Stomach smooth muscle (tissue), 2 donors: Measurements from ENCODE around the gene GCSAM.

ENCODE experiments used
- H3K27ac ChIP-seq: one replicate; pipeline ENCODE4 v1.7.0; 2013; ENCODE audit warnings: mild to moderate bottlenecking, low read length, inconsistent platforms
- H3K27me3 ChIP-seq, 2 donors: one replicate each; pipeline ENCODE4 v1.7.0; 2013; ENCODE audit warnings: low read length in 2 of 2; ENCODE audit not compliant: insufficient read depth in 2 of 2, control insufficient read depth in 1 of 2
- H3K36me3 ChIP-seq, 2 donors: one replicate each; pipeline ENCODE4 v1.7.0; 2013; ENCODE audit warnings: low read length in 2 of 2; ENCODE audit not compliant: control insufficient read depth in 2 of 2, insufficient read depth in 2 of 2
- H3K4me1 ChIP-seq: one replicate; pipeline ENCODE4 v1.7.0; 2013; ENCODE audit warnings: low read length; ENCODE audit not compliant: control insufficient read depth, insufficient read depth
- H3K4me3 ChIP-seq, 2 donors: one replicate each; pipeline ENCODE4 v1.7.0; 2013; ENCODE audit warnings: low read length in 2 of 2
- H3K9ac ChIP-seq, 2 donors: one replicate each; pipeline ENCODE4 v1.7.0; 2013; ENCODE audit warnings: low read length in 2 of 2, mild to moderate bottlenecking in 1 of 2
- H3K9me3 ChIP-seq, 2 donors: one replicate each; pipeline ENCODE4 v1.7.0; 2013; ENCODE audit warnings: low read length in 2 of 2; ENCODE audit not compliant: control insufficient read depth in 2 of 2
- donor health status: healthy.
- donor health status: Pancreatic carcinoma.

GCSAM gene

GRCh38 chr3:112117841-112118571 lies 15.0 kb downstream of the GCSAM start:
- no peak overlapping the region for H3K9ac ChIP-seq
- no peak overlapping the region for H3K27ac ChIP-seq
- H3K4me1 ChIP-seq, result no peaks in the 10 kb centered on the region
- no peaks in the 10 kb centered on the region for H3K36me3 ChIP-seq
- H3K9me3 ChIP-seq, result no peaks in the 10 kb centered on the region
- H3K27me3 ChIP-seq, result no peaks in the 10 kb centered on the region
- no peak overlapping the region for H3K4me3 ChIP-seq

DNA sequence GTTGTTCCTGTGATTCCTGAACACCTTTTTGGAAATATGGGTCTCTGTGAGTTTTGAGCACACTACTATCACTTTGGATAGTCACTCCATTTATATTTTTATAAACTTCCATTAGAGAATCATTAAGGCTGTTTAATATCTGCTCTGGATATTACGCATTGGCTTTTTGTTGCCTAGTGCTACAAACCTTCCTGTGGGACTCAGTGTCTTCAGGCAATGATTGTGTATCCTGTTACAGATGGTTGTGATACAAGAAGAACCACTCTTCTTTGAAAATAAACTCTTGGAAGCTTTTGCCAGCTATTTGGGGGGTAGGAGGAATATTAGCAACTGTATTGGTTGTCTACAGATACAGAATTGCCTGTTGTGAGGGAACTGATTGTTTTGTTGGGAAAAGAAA lies 15.6 kb downstream of the GCSAM start:
- Histone ChIP-seq H3K27ac (no peak overlapping the region), H3K27me3 (no peaks in the 10 kb centered on the region), H3K4me1 (no peaks in the 10 kb centered on the region), H3K9me3 (no peaks in the 10 kb centered on the region), H3K36me3 (no peaks in the 10 kb centered on the region), H3K4me3 (no peak overlapping the region), H3K9ac (no peak overlapping the region)

- Histone ChIP-seq H3K27me3 (no peaks in the 10 kb centered on the region), H3K36me3 (no peaks in the 10 kb centered on the region), H3K27ac (no peak overlapping the region), H3K4me3 (no peak overlapping the region), H3K9me3 (no peaks in the 10 kb centered on the region), H3K4me1 (no peaks in the 10 kb centered on the region), H3K9ac (no peak overlapping the region)
These were observed 16.3 kb downstream of the GCSAM start for GRCh38 chr3:112116748-112117186.

GRCh38 chr3:112115806-112116383 lies 17.2 kb downstream of the GCSAM start:
- H3K36me3 ChIP-seq, result no peaks in the 10 kb centered on the region
- no peaks in the 10 kb centered on the region for H3K4me1 ChIP-seq
- no peak overlapping the region for H3K4me3 ChIP-seq
- H3K9ac ChIP-seq, result no peak overlapping the region
- H3K27ac ChIP-seq, result no peak overlapping the region
- no peaks in the 10 kb centered on the region for H3K27me3 ChIP-seq
- H3K9me3 ChIP-seq, result no peaks in the 10 kb centered on the region

DNA sequence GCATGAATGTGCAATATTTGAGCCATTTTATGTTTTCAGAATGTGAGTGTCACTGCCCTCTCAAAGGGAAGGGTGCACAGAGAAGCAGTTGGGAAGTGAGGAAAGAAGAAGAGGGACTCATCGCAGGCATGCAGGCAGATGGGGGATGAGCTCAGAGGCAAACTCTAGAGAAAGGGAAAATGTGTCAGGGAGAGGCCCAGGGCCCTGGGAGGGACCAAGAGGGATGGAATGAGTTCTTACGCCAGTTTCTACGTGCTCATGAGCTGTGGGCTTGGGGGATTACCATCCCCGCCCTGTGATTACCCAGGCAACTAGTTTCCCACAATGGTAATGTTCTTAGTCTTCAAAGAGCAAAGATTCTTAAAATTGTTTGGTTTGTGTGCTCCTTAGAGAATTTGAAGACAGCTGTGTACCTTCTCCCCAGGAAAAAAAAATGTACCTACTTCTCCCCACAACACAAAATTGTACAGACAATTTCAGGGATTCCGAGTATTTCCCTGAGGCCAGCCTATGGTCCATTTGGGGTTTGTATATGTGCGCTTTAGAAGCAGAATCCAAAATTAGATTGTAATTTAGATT lies 17.8 kb downstream of the GCSAM start:
- no peaks in the 10 kb centered on the region for H3K4me1 ChIP-seq
- no peak overlapping the region for H3K27ac ChIP-seq
- no peaks in the 10 kb centered on the region for H3K36me3 ChIP-seq
- H3K9me3 ChIP-seq, result no peaks in the 10 kb centered on the region
- H3K9ac ChIP-seq, result no peak overlapping the region
- no peak overlapping the region for H3K4me3 ChIP-seq
- no peaks in the 10 kb centered on the region for H3K27me3 ChIP-seq

DNA sequence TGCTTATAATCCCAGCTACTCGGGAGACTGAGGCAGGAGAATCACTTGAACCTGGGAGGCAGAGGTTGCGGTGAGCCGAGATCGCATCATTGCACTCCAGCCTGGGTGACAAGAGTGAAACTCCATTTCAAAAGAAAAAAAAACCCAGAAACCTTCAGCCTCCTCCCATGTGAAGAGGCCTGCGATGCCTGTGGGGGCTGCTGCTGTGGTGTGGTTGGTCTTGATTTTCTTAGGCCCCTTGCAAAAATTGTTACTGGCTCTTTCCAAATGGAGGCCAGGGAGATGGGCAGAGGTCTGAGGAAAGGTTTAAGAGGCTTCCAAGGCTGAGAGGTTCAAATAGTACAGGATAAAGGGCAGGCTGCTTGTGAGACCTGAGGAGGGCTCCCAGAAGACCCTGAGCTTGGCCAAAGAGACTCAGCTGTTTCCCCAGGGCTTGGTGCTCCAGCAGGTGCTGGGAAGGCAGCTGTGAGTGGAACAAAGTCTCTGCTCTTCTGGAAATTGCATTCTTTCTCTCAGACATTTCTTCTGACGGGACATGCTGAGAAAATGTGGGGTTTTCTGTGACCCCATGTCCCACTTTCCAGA lies 18.4 kb downstream of the GCSAM start:
- H3K4me3 ChIP-seq, result no peak overlapping the region
- no peaks in the 10 kb centered on the region for H3K27me3 ChIP-seq
- H3K9me3 ChIP-seq, result no peaks in the 10 kb centered on the region
- no peak overlapping the region for H3K27ac ChIP-seq
- no peaks in the 10 kb centered on the region for H3K4me1 ChIP-seq
- H3K9ac ChIP-seq, result no peak overlapping the region
- H3K36me3 ChIP-seq, result no peaks in the 10 kb centered on the region

DNA sequence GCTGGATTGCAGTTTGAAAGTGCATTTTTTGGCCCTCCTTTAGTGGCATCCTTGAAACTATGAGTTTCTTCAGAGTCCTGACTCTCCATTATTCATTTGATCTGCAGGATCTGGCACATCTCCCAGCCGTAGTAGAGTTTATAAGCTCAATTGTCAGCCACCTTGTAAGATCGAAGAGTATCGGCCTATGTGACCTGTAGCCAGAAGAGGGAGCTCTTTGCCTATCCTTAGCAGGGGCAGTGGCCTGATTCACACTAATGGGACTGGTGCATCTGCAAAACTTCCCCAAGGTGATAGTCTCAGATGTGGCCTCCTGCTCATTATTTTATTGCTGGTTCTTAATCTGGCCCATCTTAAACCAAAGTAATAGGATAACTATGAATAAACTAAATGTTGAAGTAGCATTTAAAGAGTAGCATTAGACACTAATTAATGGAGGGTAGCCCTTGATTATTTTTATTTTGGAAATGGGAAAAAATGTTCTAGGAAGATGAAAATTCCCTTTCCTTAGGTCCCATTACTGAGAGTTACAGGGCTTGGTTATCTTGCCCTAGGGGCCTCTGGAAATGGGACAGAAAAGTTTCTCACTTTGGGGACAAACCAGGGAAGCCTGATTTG lies 21.2 kb downstream of the GCSAM start:
- H3K9ac ChIP-seq, result no peak overlapping the region
- H3K27ac ChIP-seq, result no peak overlapping the region
- no peak overlapping the region for H3K4me3 ChIP-seq
- H3K4me1 ChIP-seq, result no peaks in the 10 kb centered on the region
- no peaks in the 10 kb centered on the region for H3K27me3 ChIP-seq
- no peaks in the 10 kb centered on the region for H3K9me3 ChIP-seq
- H3K36me3 ChIP-seq, result no peaks in the 10 kb centered on the region

GRCh38 chr3:112109322-112109721 lies 23.7 kb downstream of the GCSAM start:
- Histone ChIP-seq H3K9me3 (no peaks in the 10 kb centered on the region), H3K27me3 (no peaks in the 10 kb centered on the region), H3K4me3 (no peak overlapping the region), H3K9ac (no peak overlapping the region), H3K36me3 (no peaks in the 10 kb centered on the region), H3K27ac (no peak overlapping the region), H3K4me1 (no peaks in the 10 kb centered on the region)

- no peak overlapping the region for H3K27ac ChIP-seq
- no peaks in the 10 kb centered on the region for H3K4me1 ChIP-seq
- H3K36me3 ChIP-seq, result no peaks in the 10 kb centered on the region
- H3K9me3 ChIP-seq, result no peaks in the 10 kb centered on the region
- H3K4me3 ChIP-seq, result no peak overlapping the region
- no peak overlapping the region for H3K9ac ChIP-seq
- H3K27me3 ChIP-seq, result no peaks in the 10 kb centered on the region
These were observed 28.3 kb downstream of the GCSAM start for GRCh38 chr3:112104774-112105173.

- H3K4me3 ChIP-seq, result no peak overlapping the region
- no peaks in the 10 kb centered on the region for H3K4me1 ChIP-seq
- no peak overlapping the region for H3K27ac ChIP-seq
- no peak overlapping the region for H3K9ac ChIP-seq
- no peaks in the 10 kb centered on the region for H3K36me3 ChIP-seq
- H3K27me3 ChIP-seq, result no peaks in the 10 kb centered on the region
- no peaks in the 10 kb centered on the region for H3K9me3 ChIP-seq
These were observed 31.1 kb downstream of the GCSAM start for GRCh38 chr3:112101916-112102315.
